Measurements from ENCODE around the gene CLASP1. TPM values are rescaled to one million over a fixed set of nuclear protein-coding genes. Genes with fewer than 3 reads are reported as not detected.
A peak's percentile ranks its signal among the peaks of the same experiment; 100 is the strongest.

CLASP1 gene
- total RNA-seq, 1 experiment from 2014 or later: 45.9 TPM

- Histone ChIP-seq H2BK5ac (ENCODE audit: insufficient read length, low read length) (no peak overlapping the region), H3K9me3 (ENCODE audit: control insufficient read depth, low read depth, low read length) (no peaks in the 10 kb centered on the region), H2AFZ (ENCODE audit: low read length) (no peak overlapping the region), H3K4ac (ENCODE audit: low read depth, low read length) (no peak overlapping the region), H3K23ac (ENCODE audit: insufficient read length, low read depth, low read length) (no peak overlapping the region), H4K8ac (replicated peaks; ENCODE audit: insufficient read length, low read depth, low read length) (no peak overlapping the region), H4K91ac (ENCODE audit: insufficient read length, low read depth, low read length) (no peak overlapping the region), H4K20me1 (ENCODE audit: control insufficient read depth, insufficient read depth, insufficient read length) (no peaks in the 10 kb centered on the region), H3K4me1 (ENCODE audit: insufficient read depth, low read length) (no peaks in the 10 kb centered on the region), H3K23me2 (ENCODE audit: insufficient read length, low read depth, low read length, poor library complexity, severe bottlenecking) (no peaks in the 10 kb centered on the region), H3K27me3 (ENCODE audit: insufficient read depth, low read length) (no peaks in the 10 kb centered on the region), H2BK120ac (ENCODE audit: low read depth, low read length, poor library complexity, severe bottlenecking) (no peak overlapping the region), H3K27ac (ENCODE audit: insufficient read length, low read depth, low read length) (no peak overlapping the region), H2BK20ac (ENCODE audit: low read depth, low read length, poor library complexity, severe bottlenecking) (no peak overlapping the region), H2BK12ac (ENCODE audit: insufficient read length, low read depth, low read length) (no peak overlapping the region), H4K5ac (ENCODE audit: insufficient read length, low read depth, low read length) (no peak overlapping the region), H2AK5ac (ENCODE audit: insufficient read length, low read length) (no peak overlapping the region), H3T11ph (ENCODE audit: low read length) (no peak overlapping the region), H3K56ac (ENCODE audit: insufficient read length, low read depth, low read length) (no peak overlapping the region), H3K18ac (ENCODE audit: insufficient read length, low read depth, low read length) (no peak overlapping the region), H3K9ac (ENCODE audit: extremely low read depth, insufficient read length, low read length) (no peak overlapping the region), H3K79me1 (ENCODE audit: insufficient read depth, low read depth, low read length, poor library complexity, severe bottlenecking) (peaks cover 6% of the 10 kb centered on the region), H3K4me2 (ENCODE audit: insufficient read depth, insufficient read length, low read length) (no peak overlapping the region), H3K79me2 (ENCODE audit: insufficient read depth, low read length) (peaks cover 4% of the 10 kb centered on the region; the same call in 1 of the 2 replicates), H3K14ac (ENCODE audit: insufficient read depth, low read length) (no peak overlapping the region), H2BK15ac (ENCODE audit: low read depth, low read length) (no peak overlapping the region)
- H3K4me3 Mint-ChIP-seq: no peak overlapping the region; a peak in 1 of 5 replicates
- no CpG with 5 or more reads among the region's 6 CpGs for WGBS (ENCODE audit: extremely low coverage, insufficient read length, low lambda C conversion rate)
- H3K36me3 Mint-ChIP-seq (ENCODE audit: insufficient read depth in 1 of 3, low read depth in 3 of 3): peaks cover 18 to 26% (median 24%) of the 10 kb centered on the region in 3 experiments
- H3K4me1 Mint-ChIP-seq: no peaks in the 10 kb centered on the region
- TF ChIP-seq CTCF (conservative IDR thresholded peaks at IDR 0.05): no peak
- H3K27ac Mint-ChIP-seq: peak overlapping the region in 1 of 3 experiments; percentile 12; a peak in 1 of 7 replicates
- H3K9me3 Mint-ChIP-seq: peaks cover 18 to 21% of the 10 kb centered on the region in 2 experiments
- no peak for DNase-seq
- H3K27me3 Mint-ChIP-seq (ENCODE audit: low read depth): no peaks in the 10 kb centered on the region
Observed at GRCh38 chr2:121634354-121635307, 14.6 kb downstream of the CLASP1 start.

Data from H9 (cell line).